Subcutaneous abdominal adipose tissue (tissue), 5 donors: Measurements from ENCODE around the gene LSM4.
"Not testable (repeated sequence)": the region's sequence is repeated elsewhere in the genome, so short reads cannot be mapped to it uniquely, and the experiment has no call there.

Source experiments
- H3K27ac ChIP-seq: one replicate; pipeline ENCODE4 v1.7.0; 2013; ENCODE audit warnings: low read depth, mild to moderate bottlenecking, inconsistent platforms, low read length, moderate library complexity
- H3K27me3 ChIP-seq, 5 donors: one replicate each; pipeline ENCODE4 v1.7.0; 2013; ENCODE audit warnings: low read length in 5 of 5, inconsistent platforms in 1 of 5; ENCODE audit not compliant: control insufficient read depth in 5 of 5, insufficient read depth in 4 of 5
- H3K36me3 ChIP-seq, 5 donors: one replicate each; pipeline ENCODE4 v1.7.0; 2013; ENCODE audit warnings: low read length in 5 of 5; ENCODE audit not compliant: control insufficient read depth in 5 of 5, insufficient read depth in 5 of 5
- H3K4me1 ChIP-seq, 5 donors: one replicate each; pipeline ENCODE4 v1.7.0; 2013; ENCODE audit warnings: low read length in 5 of 5, mild to moderate bottlenecking in 3 of 5, moderate library complexity in 1 of 5; ENCODE audit not compliant: control insufficient read depth in 5 of 5, insufficient read depth in 5 of 5
- H3K4me3 ChIP-seq, 5 donors: one replicate each; pipeline ENCODE4 v1.7.0; 2013; ENCODE audit warnings: low read length in 5 of 5, low read depth in 1 of 5
- H3K9ac ChIP-seq, 5 donors: one replicate each; pipeline ENCODE4 v1.7.0; 2013; ENCODE audit warnings: low read length in 5 of 5, mild to moderate bottlenecking in 4 of 5, moderate library complexity in 3 of 5
- H3K9me3 ChIP-seq, 5 donors: one replicate each; pipeline ENCODE4 v1.7.0; 2013; ENCODE audit warnings: low read length in 5 of 5; ENCODE audit not compliant: control insufficient read depth in 5 of 5
- donor health status: healthy.
- donor health status: healthy.
- donor health status: healthy.
- donor health status: healthy.
- donor health status: healthy.

The LSM4 gene

DNA sequence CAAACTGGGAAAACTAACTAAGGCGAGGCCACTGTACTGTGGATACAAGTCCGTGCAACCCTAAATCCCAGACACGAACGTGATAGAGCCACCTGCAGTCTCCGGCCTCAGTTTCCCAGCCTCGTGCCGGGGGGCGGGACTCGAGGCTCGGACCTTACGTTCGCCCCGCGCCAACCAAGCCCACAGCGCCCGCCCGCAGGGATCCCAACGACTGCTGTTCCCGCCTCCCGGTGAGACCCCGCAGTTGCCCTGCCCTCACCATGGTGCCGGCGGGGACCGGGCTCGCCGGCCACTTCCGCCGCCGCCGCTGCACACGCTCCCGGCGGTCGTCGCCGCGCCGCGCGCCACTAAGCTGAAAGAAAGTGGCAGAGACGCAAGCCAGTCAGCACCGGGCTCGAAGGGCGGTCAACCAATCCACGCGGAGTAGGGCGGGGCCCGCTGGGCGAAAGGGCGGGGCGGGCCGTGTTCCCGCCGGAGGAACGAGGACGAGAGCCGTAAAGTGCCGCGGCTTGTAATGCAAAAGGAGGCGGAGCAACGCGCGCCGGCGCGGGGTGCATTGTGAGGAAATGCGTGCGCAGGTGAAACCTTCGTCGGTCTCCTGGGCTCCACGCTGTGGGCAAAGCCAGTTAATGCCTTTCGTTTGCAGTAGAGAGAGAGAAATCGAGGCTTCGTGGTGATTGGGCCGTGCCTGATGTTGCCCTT, at the start of gene LSM4:
Gene LSM4 (minus strand): TSS at position 318 of the 702 bp plus-strand sequence. CDS start 56 bp downstream, at position 262.
- Histone ChIP-seq H3K27me3 (no peaks in the 10 kb centered on the region), H3K36me3 (no peaks in the 10 kb centered on the region), H3K27ac (peak within 1 kb of the TSS; percentile 98), H3K4me3 (peak within 1 kb of the TSS; percentile 77 to 85 (median 81)), H3K9ac (peak within 1 kb of the TSS; percentile 78 to 96 (median 87)), H3K9me3 (no peaks in the 10 kb centered on the region), H3K4me1 (peaks cover 1 to 62% (median 55%) of the 10 kb centered on the region in 5 donors)

DNA sequence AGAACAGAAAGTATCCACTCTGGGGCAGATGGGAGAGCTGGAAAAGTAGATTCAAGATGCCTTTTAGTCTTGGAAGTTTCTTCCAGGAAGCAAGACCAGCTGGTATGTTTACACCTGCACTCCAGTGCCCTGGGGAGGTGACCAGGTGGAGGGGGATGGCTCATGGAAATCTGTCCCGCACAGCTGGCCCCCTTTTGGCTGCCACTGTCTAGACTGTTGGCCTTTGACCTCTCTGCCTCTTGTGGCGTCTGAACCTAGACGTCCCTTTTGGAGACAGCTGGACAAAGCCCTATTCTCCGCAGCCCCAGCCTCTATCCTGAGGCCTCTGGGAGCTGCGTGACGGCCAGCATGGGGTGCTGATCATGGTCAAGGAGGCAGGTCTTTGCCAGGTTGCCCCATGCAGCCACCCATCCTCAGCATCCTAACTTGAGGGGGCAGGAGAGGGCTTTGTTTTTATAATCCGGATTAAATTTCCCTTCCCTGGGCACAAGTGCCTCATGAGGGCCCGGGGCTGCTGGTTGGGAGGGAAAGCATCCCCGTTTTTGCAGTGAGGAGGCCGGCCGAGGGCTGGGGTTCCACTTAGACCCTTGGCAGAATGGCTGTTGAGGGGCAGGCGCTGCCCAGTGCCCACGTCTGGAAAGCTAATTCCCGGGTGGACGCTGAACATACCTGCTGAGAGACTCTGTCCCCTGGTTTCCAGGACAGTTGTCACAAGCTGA, 45.8 kb upstream of the LSM4 start:
- Histone ChIP-seq H3K27ac (no peak overlapping the region), H3K9me3 (no peaks in the 10 kb centered on the region), H3K4me1 (peaks cover 2 to 43% (median 31%) of the 10 kb centered on the region in 5 donors), H3K36me3 (peaks cover 0 to 2% (median 0%) of the 10 kb centered on the region in 5 donors), H3K27me3 (no peaks in the 10 kb centered on the region), H3K4me3 (no peak overlapping the region), H3K9ac (peak overlapping the region in 1 of 5 donors; percentile 41)

DNA sequence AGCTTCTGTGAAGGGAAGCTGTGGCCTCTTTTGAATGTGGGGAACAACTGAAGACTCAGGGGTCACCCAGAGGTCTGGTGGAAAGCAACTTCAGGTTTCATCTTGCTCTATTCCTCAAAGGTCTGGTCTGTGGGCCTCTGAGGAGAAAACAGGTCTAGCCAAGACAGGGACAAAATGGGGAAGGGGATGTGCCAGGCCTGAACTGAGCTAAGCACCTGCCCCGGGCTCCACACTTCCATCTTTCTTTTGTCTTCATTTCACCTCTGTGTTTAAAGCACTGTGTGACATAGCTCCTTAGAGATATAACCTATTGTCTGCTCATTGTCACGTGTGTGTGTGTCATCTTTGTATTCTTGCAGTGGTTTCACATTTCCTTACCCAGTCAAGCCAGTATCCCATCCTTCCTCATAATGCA, 43.2 kb upstream of the LSM4 start:
- Histone ChIP-seq H3K36me3 (peaks cover 2 to 21% (median 7%) of the 10 kb centered on the region in 5 donors), H3K4me3 (no peak overlapping the region), H3K27me3 (no peaks in the 10 kb centered on the region), H3K9me3 (no peaks in the 10 kb centered on the region), H3K27ac (peak overlapping the region; percentile 78), H3K4me1 (peaks cover 0 to 31% (median 27%) of the 10 kb centered on the region in 5 donors), H3K9ac (peak overlapping the region in 2 of 5 donors; percentile 25 to 37)

DNA sequence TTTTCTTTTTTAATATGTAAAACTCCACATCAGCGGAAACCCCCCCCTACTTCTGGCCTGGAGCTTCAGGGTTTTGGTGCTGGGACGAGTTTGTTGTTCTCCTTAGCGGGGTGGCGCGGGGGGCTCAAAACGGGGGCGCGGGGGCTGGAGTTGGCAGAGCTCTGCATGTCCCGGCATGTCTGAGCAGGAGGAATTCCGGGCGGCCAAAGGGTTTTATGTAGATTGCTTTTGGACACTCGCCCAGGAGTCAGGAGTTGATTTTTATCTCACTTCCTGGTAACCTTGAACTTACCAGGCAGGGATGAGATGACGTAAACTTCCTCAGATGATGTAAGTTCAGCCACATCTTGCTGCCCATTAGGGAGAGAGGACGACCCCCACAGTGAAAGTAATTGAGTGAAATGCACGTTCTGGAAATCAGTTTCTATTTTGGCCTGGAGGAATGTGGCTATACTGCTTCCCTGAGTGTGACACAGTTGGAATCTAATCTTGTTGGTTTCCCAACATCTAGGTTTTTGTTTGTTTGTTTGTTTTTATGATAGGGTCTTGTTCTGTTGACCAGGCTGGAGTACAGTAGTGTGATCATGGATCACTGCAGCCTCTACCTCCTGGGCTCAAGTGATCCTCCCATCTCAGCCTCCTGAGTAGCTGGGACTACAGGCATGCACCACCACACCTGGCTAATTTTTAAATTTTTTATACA, 42.1 kb upstream of the LSM4 start:
- H3K4me1 ChIP-seq, result peaks cover 0 to 31% (median 26%) of the 10 kb centered on the region in 5 donors
- H3K9me3 ChIP-seq, result no peaks in the 10 kb centered on the region
- H3K36me3 ChIP-seq, result peaks cover 4 to 22% (median 8%) of the 10 kb centered on the region in 5 donors
- H3K4me3 ChIP-seq, result peak overlapping the region in 1 of 5 donors; percentile 34
- peak overlapping the region in 1 of 5 donors; percentile 20 for H3K9ac ChIP-seq
- H3K27ac ChIP-seq, result peak overlapping the region; percentile 78
- H3K27me3 ChIP-seq, result no peaks in the 10 kb centered on the region

DNA sequence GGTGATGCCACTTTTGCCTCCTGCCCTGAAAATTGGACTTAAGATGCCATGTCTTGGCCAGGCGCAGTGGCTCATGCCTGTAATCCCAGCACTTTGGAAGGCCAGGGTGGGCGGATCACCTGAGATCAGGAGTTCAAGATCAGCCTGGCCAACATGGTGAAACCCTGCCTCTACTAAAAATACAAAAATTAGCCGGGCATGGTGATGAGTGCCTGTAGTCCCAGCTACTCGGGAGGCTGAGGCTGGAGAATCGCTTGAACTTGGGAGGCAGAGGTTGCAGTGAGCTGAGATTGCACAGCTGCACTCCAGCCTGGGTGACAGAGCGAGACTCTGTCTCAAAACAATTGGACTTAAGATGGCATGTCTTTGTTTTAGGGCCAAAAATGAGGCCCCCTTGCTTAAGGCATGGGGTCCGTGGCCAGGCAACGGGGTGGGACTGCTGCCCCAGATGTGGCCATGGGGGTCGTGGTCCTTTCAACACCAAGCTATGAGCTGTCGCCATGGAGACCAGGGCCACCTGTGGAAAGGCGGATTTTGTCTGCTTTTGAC, 41.5 kb upstream of the LSM4 start:
- peaks cover 4 to 27% (median 12%) of the 10 kb centered on the region in 5 donors for H3K36me3 ChIP-seq
- peak overlapping the region in 1 of 5 donors; percentile 34 for H3K4me3 ChIP-seq
- H3K27ac ChIP-seq, result peak overlapping the region; percentile 57
- not testable (repeated sequence) for H3K9me3 ChIP-seq, H3K27me3 ChIP-seq
- H3K4me1 ChIP-seq, result peaks cover 0 to 30% (median 20%) of the 10 kb centered on the region in 5 donors
- peak overlapping the region in 1 of 5 donors; percentile 45 for H3K9ac ChIP-seq

DNA sequence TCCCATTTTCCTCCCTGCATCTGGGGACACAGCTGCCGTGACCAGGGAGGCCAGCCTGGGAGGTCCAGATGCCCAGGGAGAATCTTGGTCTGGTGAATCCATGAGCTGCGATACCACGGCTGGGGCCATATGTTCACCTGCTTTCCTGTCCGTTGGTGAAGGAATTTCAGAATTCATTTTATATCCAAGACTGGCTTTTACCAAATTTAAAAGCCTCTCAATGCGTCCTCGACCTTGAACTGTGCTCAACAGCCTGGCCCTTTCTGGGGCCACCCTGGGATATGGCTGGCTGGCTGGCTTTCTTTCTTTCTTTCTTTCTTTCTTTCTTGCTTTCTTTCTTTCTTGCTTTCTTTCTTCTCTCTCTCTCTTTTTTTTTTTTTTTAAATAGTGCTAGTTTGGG, 40.9 kb upstream of the LSM4 start:
- Histone ChIP-seq H3K27ac (peak overlapping the region; percentile 57), H3K4me1 (peaks cover 0 to 30% (median 18%) of the 10 kb centered on the region in 5 donors), H3K27me3 (no peaks in the 10 kb centered on the region), H3K9ac (peak overlapping the region in 1 of 5 donors; percentile 20), H3K36me3 (peaks cover 4 to 33% (median 16%) of the 10 kb centered on the region in 5 donors), H3K9me3 (no peaks in the 10 kb centered on the region), H3K4me3 (no peak overlapping the region)

DNA sequence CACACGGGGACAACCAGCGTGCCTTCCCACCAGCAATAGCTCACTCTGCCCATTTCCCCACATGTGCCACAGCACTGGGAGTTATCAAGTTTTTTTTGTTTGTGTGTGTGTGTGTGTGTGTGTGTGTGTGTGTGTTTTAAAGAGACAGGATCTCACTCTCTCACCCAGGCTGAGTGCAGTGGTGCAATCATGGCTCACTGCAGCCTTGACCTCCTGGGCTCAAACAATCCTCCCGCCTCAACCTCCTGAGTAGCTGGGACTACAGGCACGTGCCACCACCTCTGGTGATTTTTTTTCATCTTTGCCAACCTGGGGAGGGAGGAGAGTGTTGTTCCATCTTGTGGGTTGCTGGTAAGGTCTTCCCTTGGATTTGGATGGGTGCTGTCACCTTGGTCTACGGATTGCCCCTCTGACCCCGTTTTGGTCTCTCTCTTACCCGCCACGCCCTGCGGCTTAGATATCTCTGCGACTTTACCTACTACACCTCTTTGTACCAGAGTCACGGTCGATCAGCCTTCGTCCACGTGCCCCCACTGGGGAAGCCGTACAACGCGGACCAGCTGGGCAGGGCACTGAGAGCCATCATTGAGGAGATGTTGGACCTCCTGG, 40.2 kb upstream of the LSM4 start:
- peaks cover 0 to 30% (median 18%) of the 10 kb centered on the region in 5 donors for H3K4me1 ChIP-seq
- H3K4me3 ChIP-seq, result no peak overlapping the region
- H3K9ac ChIP-seq, result peak overlapping the region in 1 of 5 donors; percentile 20
- peaks cover 4 to 39% (median 18%) of the 10 kb centered on the region in 5 donors for H3K36me3 ChIP-seq
- H3K27me3 ChIP-seq, result no peaks in the 10 kb centered on the region
- no peak overlapping the region for H3K27ac ChIP-seq
- H3K9me3 ChIP-seq, result no peaks in the 10 kb centered on the region

DNA sequence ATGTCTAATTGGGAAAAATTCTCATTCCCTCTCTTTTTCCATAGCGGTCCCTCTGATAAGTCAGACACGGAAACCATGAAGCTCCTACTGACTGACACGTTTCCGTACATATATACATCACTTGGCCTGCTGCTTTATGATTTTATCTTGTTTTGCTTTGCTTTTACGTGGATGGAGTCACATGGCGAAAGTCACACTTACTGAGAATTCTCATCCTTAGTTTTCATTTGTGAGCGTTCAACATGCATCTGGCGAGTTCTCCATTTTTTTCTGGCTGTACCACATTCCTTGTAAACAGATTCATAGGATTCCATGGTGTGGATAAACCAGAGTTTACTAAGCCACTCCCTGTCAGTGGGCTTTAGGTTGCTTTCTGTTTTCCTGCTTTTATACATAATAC, 38.8 kb upstream of the LSM4 start:
- peaks cover 3 to 8% (median 8%) of the 10 kb centered on the region in 5 donors for H3K9me3 ChIP-seq
- no peak overlapping the region for H3K4me3 ChIP-seq
- H3K27ac ChIP-seq, result no peak overlapping the region
- peaks cover 0 to 30% (median 18%) of the 10 kb centered on the region in 5 donors for H3K4me1 ChIP-seq
- peaks cover 4 to 53% (median 32%) of the 10 kb centered on the region in 5 donors for H3K36me3 ChIP-seq
- H3K9ac ChIP-seq, result no peak overlapping the region
- H3K27me3 ChIP-seq, result no peaks in the 10 kb centered on the region

DNA sequence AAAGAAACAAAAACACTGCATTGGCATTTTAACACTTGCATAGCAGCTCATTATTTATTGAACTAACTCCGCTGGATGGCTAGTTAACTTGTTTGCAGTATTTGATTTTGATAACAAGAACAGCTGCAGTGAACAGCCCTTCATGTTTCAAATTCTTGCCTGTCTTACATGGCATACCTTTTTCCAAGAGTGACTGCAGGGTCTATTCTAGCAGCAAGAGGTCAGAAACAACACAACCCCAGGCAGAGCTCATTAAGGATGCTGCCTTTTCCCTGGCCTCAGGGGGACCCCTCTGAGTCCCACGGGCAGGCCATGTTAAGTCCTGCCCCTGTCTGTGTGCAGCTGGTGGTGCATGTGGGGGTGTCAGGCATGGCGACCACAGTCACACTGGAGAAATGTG, 34.2 kb upstream of the LSM4 start:
- Histone ChIP-seq H3K27me3 (no peaks in the 10 kb centered on the region), H3K4me3 (no peak overlapping the region), H3K36me3 (peaks cover 4 to 60% (median 32%) of the 10 kb centered on the region in 5 donors), H3K9ac (no peak overlapping the region), H3K9me3 (peaks cover 3 to 8% (median 8%) of the 10 kb centered on the region in 5 donors), H3K27ac (no peak overlapping the region), H3K4me1 (no peaks in the 10 kb centered on the region)
